ENCODE data around the gene FEN1.

GRCh38 chr11:61833926-61834277 lies 41.2 kb downstream of the FEN1 start:
- no peak for TF ChIP-seq CTCF (IDR thresholded peaks at IDR 0.05)
- no peak for TF ChIP-seq EZH2 (IDR thresholded peaks at IDR 0.05; ENCODE audit: borderline replicate concordance, insufficient read depth, low read depth, low read length, poor library complexity, severe bottlenecking)

All from B cell (primary cell).